Transverse colon (tissue), 4 donors: Measurements from ENCODE around the gene CCNA1.

Experiments used
- CTCF ChIP-seq, 5 experiments: fragments of 200-600 bp in 3 of 5; fragments of 450-650 bp in 2 of 5; sonication (generic) in 3 of 5; IDR thresholded peaks; 1 replicate in 2 of 5; 2 replicates in 3 of 5; pipeline ENCODE4 v1.5.1; 2016 to 2017; ENCODE audit warnings: antibody characterized with exemption in 5 of 5, inconsistent platforms in 3 of 5, mild to moderate bottlenecking in 2 of 5, moderate library complexity in 1 of 5
- POLR2A ChIP-seq: fragments of 450-650 bp; IDR thresholded peaks from one replicate; pipeline ENCODE4 v1.6.1; 2016; ENCODE audit warnings: antibody characterized with exemption, mild to moderate bottlenecking, moderate library complexity
- POLR2AphosphoS5 ChIP-seq, 3 donors: sonication (generic); formaldehyde crosslinking; IDR thresholded peaks; one replicate each; pipeline ENCODE4 v1.6.1; 2016; ENCODE audit warnings: antibody characterized with exemption in 3 of 3

- TF ChIP-seq POLR2A (no peak), CTCF (IDR thresholded peaks at IDR 0.05) (no peak), POLR2AphosphoS5 (IDR thresholded peaks at IDR 0.05) (no peak)
Observed at GRCh38 chr13:36417331-36417730, 15.0 kb upstream of the CCNA1 start.
